ENCODE data around the gene MYADML2. TPM values are rescaled to one million over a fixed set of nuclear protein-coding genes. Genes with fewer than 3 reads are reported as not detected.

Gene MYADML2
- total RNA-seq, 1 donor from 2014 or later, result not detected

- Mint-ChIP-seq H3K36me3 (no peaks in the 10 kb centered on the region), H3K27me3 (peaks cover 32% of the 10 kb centered on the region)
These were observed 17.2 kb upstream of the MYADML2 start for GRCh38 chr17:81964081-81964849.

GRCh38 chr17:81962499-81963441, 15.7 kb upstream of the MYADML2 start:
- H3K36me3 Mint-ChIP-seq, result no peaks in the 10 kb centered on the region
- H3K9me3 Mint-ChIP-seq, result no peaks in the 10 kb centered on the region
- H3K4me1 Mint-ChIP-seq (ENCODE audit: unreplicated experiment), result peaks cover 8% of the 10 kb centered on the region
- peak overlapping the region; percentile 58 for H3K4me3 Mint-ChIP-seq
- no peak for DNase-seq (ENCODE audit: extremely low spot score, unreplicated experiment)
- H3K27ac Mint-ChIP-seq, result no peak overlapping the region
- TF ChIP-seq CTCF (conservative IDR thresholded peaks at IDR 0.05), result no peak
- H3K27me3 Mint-ChIP-seq, result peaks cover 46% of the 10 kb centered on the region

More at GRCh38 chr17:81964081-81964849, 17.2 kb upstream of the MYADML2 start:
- Mint-ChIP-seq H3K27ac (no peak overlapping the region), H3K4me1 (ENCODE audit: unreplicated experiment) (peaks cover 14% of the 10 kb centered on the region), H3K4me3 (peak overlapping the region; percentile 51), H3K9me3 (no peaks in the 10 kb centered on the region)
- DNase-seq (ENCODE audit: extremely low spot score, unreplicated experiment), result no peak
- TF ChIP-seq CTCF (conservative IDR thresholded peaks at IDR 0.05), result no peak

GRCh38 chr17:81961521-81962498, 14.8 kb upstream of the MYADML2 start:
- peak; percentile 67 for DNase-seq (ENCODE audit: extremely low spot score, unreplicated experiment)
- peak overlapping the region; percentile 58 for H3K4me3 Mint-ChIP-seq
- H3K9me3 Mint-ChIP-seq, result no peaks in the 10 kb centered on the region
- peaks cover 11% of the 10 kb centered on the region for H3K4me1 Mint-ChIP-seq (ENCODE audit: unreplicated experiment)
- H3K36me3 Mint-ChIP-seq, result no peaks in the 10 kb centered on the region
- no peak for TF ChIP-seq CTCF (conservative IDR thresholded peaks at IDR 0.05)
- peaks cover 53% of the 10 kb centered on the region for H3K27me3 Mint-ChIP-seq
- H3K27ac Mint-ChIP-seq, result no peak overlapping the region

GRCh38 chr17:81961087-81961511, 14.1 kb upstream of the MYADML2 start, which contains the start of gene NOTUM:
NOTUM (minus strand) TSS chr17:81961187; CDS start chr17:81960909, 278 bp downstream.
- Mint-ChIP-seq H3K36me3 (no peaks in the 10 kb centered on the region), H3K27ac (no peak within 1 kb of the TSS), H3K4me1 (ENCODE audit: unreplicated experiment) (peaks cover 11% of the 10 kb centered on the region), H3K4me3 (no peak within 1 kb of the TSS), H3K9me3 (no peaks in the 10 kb centered on the region), H3K27me3 (peaks cover 53% of the 10 kb centered on the region)
- TF ChIP-seq CTCF (conservative IDR thresholded peaks at IDR 0.05), result peak; percentile 57
- peak; percentile 70 for DNase-seq (ENCODE audit: extremely low spot score, unreplicated experiment)

Data from type B pancreatic cell (in vitro differentiated cells).